HEK293T (cell line): ENCODE data around the gene MUSTN1.

Experiments used
- CTCF ChIA-PET: fragments of 350-600 bp; formaldehyde crosslinking; extraction: SDS; loops from one replicate; lab custom pipeline; 2021; ENCODE audit warnings: antibody characterized with exemption, inconsistent platforms; lab: Yijun Ruan, JAX
- POLR2A ChIA-PET: fragments of 350-600 bp; formaldehyde crosslinking; extraction: SDS; loops from one replicate; lab custom pipeline; 2020; ENCODE audit warnings: antibody characterized with exemption, inconsistent platforms; lab: Yijun Ruan, JAX
- DNase-seq: peaks from one replicate; pipeline ENCODE4 v3.0.0; 2012; ENCODE audit warnings: mixed read lengths; ENCODE audit errors: extremely low spot score
- ARNT ChIP-seq: fragments of 450-650 bp; IDR thresholded peaks from 2 replicates; pipeline ENCODE4 v1.6.1; 2017; ENCODE audit warnings: mild to moderate bottlenecking
- BHLHE40 ChIP-seq: fragments of 450-650 bp; IDR thresholded peaks from 2 replicates; pipeline ENCODE4 v1.6.1; 2016; ENCODE audit warnings: mild to moderate bottlenecking, moderate library complexity, borderline replicate concordance
- CTBP1 ChIP-seq: fragments of 450-650 bp; IDR thresholded peaks from 2 replicates; pipeline ENCODE4 v1.6.1; 2016; ENCODE audit warnings: borderline replicate concordance
- ELF4 ChIP-seq: fragments of 450-650 bp; IDR thresholded peaks from 2 replicates; pipeline ENCODE4 v1.6.1; 2017; ENCODE audit warnings: antibody characterized with exemption
- FOXA1 ChIP-seq: fragments of 450-650 bp; IDR thresholded peaks from 2 replicates; pipeline ENCODE4 v1.6.1; 2016; ENCODE audit warnings: mild to moderate bottlenecking
- FOXK2 ChIP-seq: fragments of 450-650 bp; IDR thresholded peaks from 2 replicates; pipeline ENCODE4 v1.6.1; 2016; ENCODE audit warnings: mild to moderate bottlenecking
- FOXM1 ChIP-seq: fragments of 450-650 bp; IDR thresholded peaks from 2 replicates; pipeline ENCODE4 v1.6.1; 2017; ENCODE audit warnings: mild to moderate bottlenecking, borderline replicate concordance
- HDGF ChIP-seq: fragments of 450-650 bp; IDR thresholded peaks from 2 replicates; pipeline ENCODE4 v1.6.1; 2017; ENCODE audit warnings: antibody characterized with exemption, borderline replicate concordance
- L3MBTL2 ChIP-seq: fragments of 450-650 bp; conservative IDR thresholded peaks from 2 replicates; pipeline ENCODE4 v1.6.1; 2016; ENCODE audit warnings: mild to moderate bottlenecking
- LEF1 ChIP-seq: fragments of 450-650 bp; IDR thresholded peaks from 2 replicates; pipeline ENCODE4 v1.6.1; 2017; ENCODE audit warnings: mild to moderate bottlenecking, borderline replicate concordance
- NFRKB ChIP-seq: fragments of 450-650 bp; IDR thresholded peaks from 2 replicates; pipeline ENCODE4 v1.6.1; 2016; ENCODE audit warnings: mild to moderate bottlenecking, moderate library complexity
- SP1 ChIP-seq: fragments of 450-650 bp; IDR thresholded peaks from 2 replicates; pipeline ENCODE4 v1.6.1; 2017
- SUZ12 ChIP-seq: fragments of 450-650 bp; IDR thresholded peaks from 2 replicates; pipeline ENCODE4 v1.6.1; 2016; ENCODE audit warnings: mild to moderate bottlenecking
- TARDBP ChIP-seq: fragments of 450-650 bp; IDR thresholded peaks from 2 replicates; pipeline ENCODE4 v1.6.1; 2016
- ZNF384 ChIP-seq: fragments of 450-650 bp; IDR thresholded peaks from 2 replicates; pipeline ENCODE4 v1.6.1; 2016
- TF ChIP-seq, protein P1 (sequence below): fragments of 450-650 bp; IDR thresholded peaks from 2 replicates; pipeline ENCODE4 v1.6.1; 2016

MUSTN1 gene

DNA sequence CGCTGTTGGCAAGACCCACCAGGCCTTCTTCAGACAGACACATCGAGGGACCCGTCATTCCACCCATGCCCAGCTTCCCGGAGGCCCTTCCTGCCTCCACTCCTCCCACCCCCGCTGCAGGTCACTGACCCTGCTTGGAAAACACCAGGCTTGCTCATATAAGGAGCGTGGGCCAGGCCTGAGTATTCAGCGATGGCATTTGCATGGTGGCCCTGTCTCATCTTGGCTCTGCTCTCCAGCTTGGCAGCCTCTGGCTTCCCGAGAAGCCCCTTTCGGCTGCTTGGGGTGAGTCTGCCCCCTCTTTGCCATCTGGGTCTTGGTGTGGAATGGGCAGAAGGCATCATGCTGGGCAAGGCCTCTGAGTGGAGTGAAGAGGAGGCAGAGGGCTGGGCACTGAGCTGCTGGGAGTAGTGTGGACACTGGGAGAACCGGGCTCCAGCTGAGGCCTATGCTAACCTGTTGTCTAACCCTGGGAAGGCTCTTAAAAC lies 40.2 kb downstream of the MUSTN1 start, which contains the start of gene ITIH3:
Gene ITIH3, plus strand, starts transcription at position 185 of the 488 bp plus-strand sequence. Its CDS starts 8 bp downstream, at position 193.
- no peak for DNase-seq
- TF ChIP-seq ELF4 (no peak), FOXA1 (no peak), SUZ12 (no peak), LEF1 (no peak), SP1 (no peak), CTBP1 (no peak), ARNT (no peak), L3MBTL2 (no peak)
- ChIA-PET CTCF (no interaction called here), POLR2A (interaction anchor here (1.6 kb wide), 1 partner anchor 24 kb away, joined by 8 read pairs; the partner anchor contains the start of gene NEK4)

DNA sequence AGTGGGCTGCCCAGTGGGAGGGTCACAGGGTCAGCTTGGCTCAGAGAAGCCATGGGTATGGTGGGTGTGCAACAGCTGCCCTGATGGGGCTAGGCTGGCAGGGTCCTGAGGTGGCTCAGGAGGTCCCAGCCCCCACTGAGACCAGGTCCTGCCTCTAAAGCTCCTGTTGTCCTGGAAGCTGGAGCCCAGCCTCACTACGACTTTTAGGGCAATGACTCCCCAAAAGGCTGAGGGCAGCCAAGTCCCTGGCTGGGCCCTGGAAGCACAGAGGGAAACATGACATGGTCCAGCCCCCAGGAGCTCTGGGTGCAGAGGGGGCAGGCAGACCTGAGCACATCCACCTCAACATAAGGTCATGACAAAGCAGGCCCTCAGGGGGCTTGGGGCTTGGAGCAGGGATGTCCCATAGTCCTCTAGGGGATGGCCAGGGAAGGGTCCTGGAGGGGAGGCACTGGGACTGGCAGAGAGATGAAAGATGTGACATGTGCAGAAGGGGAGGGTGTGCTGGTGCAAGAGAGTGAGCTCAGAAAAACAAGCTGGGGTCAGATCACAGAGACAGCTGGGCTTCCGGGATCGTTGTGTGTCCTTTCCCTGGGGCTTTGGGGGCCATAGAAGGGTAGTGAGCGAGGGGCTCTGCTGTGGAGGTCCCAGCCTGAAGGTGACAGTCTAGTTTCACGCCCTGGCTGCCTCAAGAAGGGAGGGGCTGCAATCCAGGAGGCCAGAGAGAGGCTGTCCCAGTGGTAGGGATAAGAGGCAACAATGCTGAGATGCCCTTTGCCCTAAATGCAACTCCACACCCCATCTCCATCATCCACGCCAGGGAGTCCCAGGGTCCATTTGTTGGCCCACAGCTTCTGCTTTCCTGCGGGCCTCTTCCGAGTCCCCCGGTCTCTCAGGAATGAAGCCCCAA lies 40.9 kb downstream of the MUSTN1 start:
- TF ChIP-seq ARNT (no peak), HDGF (no peak), FOXK2 (no peak), NFRKB (no peak), BHLHE40 (no peak)
- CTCF ChIA-PET = interaction anchor here (2.5 kb wide), 1 partner anchor 27 kb away, joined by 10 read pairs; no protein-coding TSS in a partner anchor
- POLR2A ChIA-PET = interaction anchor here (0.8 to 1.6 kb wide), 2 partner anchors 15 to 23 kb away, joined by 3 to 8 read pairs; partner anchors contain the start of gene NEK4
- DNase-seq = no peak

DNA sequence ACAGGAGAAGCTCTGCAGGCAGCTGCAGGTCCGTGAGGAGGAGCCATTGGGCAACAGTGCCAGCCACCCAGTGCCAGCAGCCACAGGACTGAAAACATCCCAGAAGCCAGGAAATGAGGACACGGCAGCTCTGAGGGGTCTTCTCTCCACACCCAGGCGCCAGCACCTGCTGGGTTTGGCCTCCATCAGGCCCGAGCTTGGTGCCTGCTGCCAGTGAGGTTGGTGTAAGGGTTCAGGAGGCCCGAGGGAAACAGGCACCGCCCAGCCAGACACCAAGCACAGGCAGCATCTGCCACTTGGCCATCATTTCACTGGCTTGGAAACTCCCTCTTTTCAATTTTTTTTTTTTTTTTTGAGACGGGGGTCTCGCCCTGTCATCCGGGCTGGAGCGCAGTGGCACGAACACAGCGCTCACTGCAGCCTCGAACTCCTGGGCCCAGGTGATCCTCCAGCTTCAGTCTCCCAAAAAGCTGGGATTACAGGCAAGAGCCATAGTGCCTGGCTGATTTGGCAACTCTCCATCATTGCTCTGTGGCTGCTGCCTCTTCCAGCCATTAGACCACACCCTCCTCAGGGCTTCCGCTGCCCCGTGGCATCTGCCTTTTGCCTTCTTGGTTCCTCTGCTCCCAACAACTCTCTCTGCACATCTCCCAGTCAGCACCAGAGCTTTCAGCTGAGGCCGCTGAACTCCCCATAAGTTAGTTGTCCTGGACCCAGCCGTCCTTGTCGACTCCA lies 41.7 kb downstream of the MUSTN1 start:
- no peak for DNase-seq
- ChIA-PET CTCF (interaction anchor here (1.1 to 2.5 kb wide), 2 partner anchors 28 to 51 kb away, joined by 4 to 10 read pairs; no protein-coding TSS in a partner anchor), POLR2A (interaction anchor here (0.8 to 1.6 kb wide), 2 partner anchors 16 to 22 kb away, joined by 3 to 8 read pairs; partner anchors contain the start of gene NEK4)
- TF ChIP-seq, protein P1, sequence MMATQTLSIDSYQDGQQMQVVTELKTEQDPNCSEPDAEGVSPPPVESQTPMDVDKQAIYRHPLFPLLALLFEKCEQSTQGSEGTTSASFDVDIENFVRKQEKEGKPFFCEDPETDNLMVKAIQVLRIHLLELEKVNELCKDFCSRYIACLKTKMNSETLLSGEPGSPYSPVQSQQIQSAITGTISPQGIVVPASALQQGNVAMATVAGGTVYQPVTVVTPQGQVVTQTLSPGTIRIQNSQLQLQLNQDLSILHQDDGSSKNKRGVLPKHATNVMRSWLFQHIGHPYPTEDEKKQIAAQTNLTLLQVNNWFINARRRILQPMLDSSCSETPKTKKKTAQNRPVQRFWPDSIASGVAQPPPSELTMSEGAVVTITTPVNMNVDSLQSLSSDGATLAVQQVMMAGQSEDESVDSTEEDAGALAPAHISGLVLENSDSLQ = no peak
- TF ChIP-seq CTBP1 (no peak), NFRKB (no peak), HDGF (no peak), ARNT (no peak), ZNF384 (no peak), TARDBP (no peak), BHLHE40 (no peak), SUZ12 (no peak), LEF1 (no peak), FOXA1 (no peak), L3MBTL2 (no peak), ELF4 (no peak), SP1 (no peak), FOXK2 (no peak), FOXM1 (no peak)

DNA sequence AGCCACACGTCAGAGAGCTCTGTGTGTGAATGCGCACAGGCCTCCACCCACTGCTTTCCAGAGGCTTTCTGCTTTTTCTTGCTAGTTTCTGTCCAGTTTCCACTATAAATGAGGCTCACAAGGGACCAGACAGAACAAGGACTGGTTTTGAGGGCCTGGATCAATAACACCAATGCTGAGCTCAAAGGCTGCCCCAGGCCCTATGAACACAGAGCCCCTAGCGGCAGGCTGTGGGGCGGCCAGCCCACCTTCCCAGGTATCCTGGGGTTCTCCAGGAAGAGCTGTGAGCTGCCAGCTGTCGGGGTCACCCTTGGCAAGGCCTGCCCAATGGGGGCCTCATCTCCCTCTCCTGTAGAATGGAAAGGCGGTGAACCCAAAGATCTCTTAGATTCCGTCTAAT lies 42.4 kb downstream of the MUSTN1 start:
- DNase-seq = no peak
- CTCF ChIA-PET = interaction anchor here (0.6 to 2.5 kb wide), 3 partner anchors 21 to 50 kb away, joined by 4 to 10 read pairs (median 4); partner anchors contain the start of gene NEK4
- POLR2A ChIA-PET = interaction anchor here (3.2 kb wide), 1 partner anchor 22 kb away, joined by 13 read pairs; the partner anchor contains the start of gene NEK4
- TF ChIP-seq, protein P1 = no peak
- no peak for TF ChIP-seq CTBP1
- no peak for TF ChIP-seq FOXA1
- no peak for TF ChIP-seq ELF4
- no peak for TF ChIP-seq FOXM1
- TF ChIP-seq LEF1 = no peak
- TF ChIP-seq ARNT = no peak
- no peak for TF ChIP-seq FOXK2
- no peak for TF ChIP-seq SUZ12
- no peak for TF ChIP-seq NFRKB

DNA sequence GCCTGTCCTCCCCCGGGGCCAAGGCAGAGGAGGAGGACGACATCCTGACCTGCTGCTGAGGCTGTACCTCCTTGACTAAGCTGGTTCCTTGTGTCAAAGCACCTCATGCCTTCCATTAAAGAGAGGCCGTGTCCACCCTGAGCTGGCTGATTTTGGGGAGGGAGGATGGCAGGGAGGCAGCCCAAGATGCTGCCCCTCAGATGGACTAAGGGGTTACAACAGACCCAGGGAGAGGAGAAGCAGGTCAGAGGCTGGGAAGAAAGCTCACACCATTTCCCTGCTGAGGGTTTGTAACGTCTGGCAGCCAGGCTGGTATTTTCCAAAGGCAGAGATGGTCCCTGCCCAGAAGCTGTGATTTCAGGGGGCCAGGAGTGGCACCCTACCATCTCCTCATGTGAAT lies 42.9 kb downstream of the MUSTN1 start:
- no peak for DNase-seq
- POLR2A ChIA-PET = interaction anchor here (3.2 kb wide), 1 partner anchor 21 kb away, joined by 13 read pairs; the partner anchor contains the start of gene NEK4
- no peak for TF ChIP-seq ZNF384
- TF ChIP-seq LEF1 = no peak
- CTCF ChIA-PET = interaction anchor here (0.6 to 2.5 kb wide), 2 partner anchors 21 to 29 kb away, joined by 4 to 10 read pairs; partner anchors contain the start of gene NEK4

DNA sequence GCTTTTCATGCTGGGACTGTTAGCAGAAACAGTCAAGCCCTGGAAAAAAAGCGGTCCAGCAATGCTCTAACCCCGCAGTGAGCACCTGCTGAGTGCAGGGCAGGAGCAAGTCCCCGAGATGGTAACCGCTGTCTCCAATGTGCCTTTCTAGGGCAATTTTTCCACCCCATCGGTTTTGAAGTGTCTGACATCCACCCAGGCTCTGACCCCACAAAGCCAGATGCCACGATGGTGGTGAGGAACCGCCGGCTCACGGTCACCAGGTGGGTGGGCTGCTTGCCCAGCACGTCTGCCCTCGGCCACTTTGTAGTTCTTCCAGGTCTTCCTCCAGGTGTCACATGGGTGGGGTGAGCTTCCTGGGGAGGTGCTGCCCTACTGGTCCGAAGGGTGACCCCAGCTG lies 43.5 kb downstream of the MUSTN1 start:
- DNase-seq = no peak
- ChIA-PET POLR2A (interaction anchor here (3.2 kb wide), 1 partner anchor 20 kb away, joined by 13 read pairs; the partner anchor contains the start of gene NEK4), CTCF (interaction anchor here (2.5 kb wide), 1 partner anchor 29 kb away, joined by 10 read pairs; no protein-coding TSS in a partner anchor)
- TF ChIP-seq NFRKB = no peak
- TF ChIP-seq ZNF384 = no peak
